ENCODE measurements around the gene KIFC1. TPM values are rescaled to one million over a fixed set of nuclear protein-coding genes. Genes with fewer than 3 reads are reported as not detected.
A peak's percentile ranks its signal among the peaks of the same experiment; 100 is the strongest.
"Not testable (repeated sequence)": the region's sequence is repeated elsewhere in the genome, so short reads cannot be mapped to it uniquely, and the experiment has no call there.

Gene KIFC1
- total RNA-seq (under 1 TPM in 3 of 4 donors, not detected in 1; 0.17 to 0.27 (median 0.25) TPM), polyA plus RNA-seq (1 to 10 TPM in 1 of 3 donors, under 1 TPM in 2; 0.15 to 1.0 (median 0.19) TPM)
- long read RNA-seq, donor 1: 0 reads
- long read RNA-seq, donor 2: 0 reads

- intact Hi-C loops (cut with DNase I): loop anchor here in 1 of 2 donors (2.0 to 5.0 kb wide), 2 partner anchors 36 to 63 kb away; partner anchors contain the start of gene ZBTB9
- DNase-seq (peak; percentile 99 to 100), ATAC-seq (peak; percentile 95 to 98 (median 97))
- no peaks in the 10 kb centered on the region for H3K9me3 ChIP-seq
- 0 to 1% (median 0%) methylated on average over 59 to 67 of the region's 67 CpGs for WGBS, 3 donors
- TF ChIP-seq CTCF (IDR thresholded peaks at IDR 0.05): peak; percentile 96
- H3K27ac ChIP-seq: peak within 1 kb of the TSS; percentile 92
- no peaks in the 10 kb centered on the region for H3K27me3 ChIP-seq (ENCODE audit: insufficient read depth in 3 of 3, low read length in 2 of 3)
- peaks cover 7% of the 10 kb centered on the region for H3K4me1 ChIP-seq
- H3K4me3 ChIP-seq: peak within 1 kb of the TSS; percentile 73
- H3K36me3 ChIP-seq (ENCODE audit: insufficient read depth in 1 of 2, low read depth in 1 of 2): no peaks in the 10 kb centered on the region
These were observed at the start of gene KIFC1 for GRCh38 chr6:33391278-33391921. Gene KIFC1, plus strand, starts transcription at chr6:33391823. Its CDS starts 163 bp downstream, at chr6:33391986.

GRCh38 chr6:33343606-33343952 is 48.0 kb upstream of the KIFC1 start:
- intact Hi-C loops (cut with DNase I); H3K36me3 ChIP-seq (ENCODE audit: insufficient read depth in 1 of 2, low read depth in 1 of 2); H3K4me3 ChIP-seq; H3K27me3 ChIP-seq (ENCODE audit: insufficient read depth in 3 of 3, low read length in 2 of 3); DNase-seq; H3K9me3 ChIP-seq; ATAC-seq; H3K27ac ChIP-seq; H3K4me1 ChIP-seq: not testable (repeated sequence)
- WGBS, 3 donors: 91 to 95% (median 91%) methylated on average over 7 of the region's 7 CpGs

- ATAC-seq: no peak
- 72 to 83% (median 76%) methylated on average over 6 of the region's 6 CpGs for WGBS, 3 donors
- Histone ChIP-seq H3K36me3 (ENCODE audit: insufficient read depth in 1 of 2, low read depth in 1 of 2) (no peaks in the 10 kb centered on the region), H3K27ac (no peak overlapping the region), H3K4me3 (no peak overlapping the region), H3K9me3 (no peaks in the 10 kb centered on the region), H3K4me1 (no peaks in the 10 kb centered on the region), H3K27me3 (ENCODE audit: insufficient read depth in 3 of 3, low read length in 2 of 3) (no peaks in the 10 kb centered on the region)
- intact Hi-C loops (cut with DNase I): no loop called here
- TF ChIP-seq CTCF (IDR thresholded peaks at IDR 0.05): no peak
- DNase-seq: no peak
These were observed 47.5 kb upstream of the KIFC1 start for GRCh38 chr6:33343953-33344611.

GRCh38 chr6:33344701-33345697 is 46.6 kb upstream of the KIFC1 start:
- Histone ChIP-seq H3K27ac (no peak overlapping the region), H3K4me1 (no peaks in the 10 kb centered on the region), H3K9me3 (no peaks in the 10 kb centered on the region), H3K36me3 (ENCODE audit: insufficient read depth in 1 of 2, low read depth in 1 of 2) (no peaks in the 10 kb centered on the region), H3K4me3 (no peak overlapping the region), H3K27me3 (ENCODE audit: insufficient read depth in 3 of 3, low read length in 2 of 3) (no peaks in the 10 kb centered on the region)
- 20 to 24% (median 22%) methylated on average over 22 of the region's 22 CpGs for WGBS, 3 donors
- intact Hi-C loops (cut with DNase I): no loop called here
- peak; percentile 57 to 64 for DNase-seq
- peak; percentile 13 to 74 (median 30) for ATAC-seq
- TF ChIP-seq CTCF (IDR thresholded peaks at IDR 0.05): peak; percentile 51

- 73 to 86% (median 84%) methylated on average over 5 of the region's 5 CpGs for WGBS, 3 donors
- H3K27me3 ChIP-seq (ENCODE audit: insufficient read depth in 3 of 3, low read length in 2 of 3); H3K4me1 ChIP-seq; H3K9me3 ChIP-seq; H3K36me3 ChIP-seq (ENCODE audit: insufficient read depth in 1 of 2, low read depth in 1 of 2); DNase-seq; H3K4me3 ChIP-seq; intact Hi-C loops (cut with DNase I); H3K27ac ChIP-seq; ATAC-seq: not testable (repeated sequence)
These were observed 44.7 kb upstream of the KIFC1 start for GRCh38 chr6:33346972-33347371.

Data from psoas muscle (tissue), 8 donors.